Choroid plexus epithelial cell (primary cell): Measurements from ENCODE around the gene LRRTM3.

Experiments
- DNase-seq: peaks from one replicate; pipeline ENCODE4 v3.0.0-alpha.2; 2010; ENCODE audit warnings: low read depth
- H3K4me3 ChIP-seq: 2 replicates; pipeline ENCODE4 v1.5.1; 2011; ENCODE audit warnings: low read depth, mild to moderate bottlenecking, control low read depth, low read length, moderate library complexity
- TF ChIP-seq, protein P1 (sequence below): conservative IDR thresholded peaks from 2 replicates; pipeline ENCODE4 v1.5.1; 2011; ENCODE audit warnings: low read depth, mild to moderate bottlenecking, control low read depth, inconsistent platforms, low read length, moderate library complexity

LRRTM3 gene

GRCh38 chr10:67077376-67077775, 151.5 kb downstream of the LRRTM3 start:
- peak; percentile 4 for DNase-seq
- TF ChIP-seq, protein P1, sequence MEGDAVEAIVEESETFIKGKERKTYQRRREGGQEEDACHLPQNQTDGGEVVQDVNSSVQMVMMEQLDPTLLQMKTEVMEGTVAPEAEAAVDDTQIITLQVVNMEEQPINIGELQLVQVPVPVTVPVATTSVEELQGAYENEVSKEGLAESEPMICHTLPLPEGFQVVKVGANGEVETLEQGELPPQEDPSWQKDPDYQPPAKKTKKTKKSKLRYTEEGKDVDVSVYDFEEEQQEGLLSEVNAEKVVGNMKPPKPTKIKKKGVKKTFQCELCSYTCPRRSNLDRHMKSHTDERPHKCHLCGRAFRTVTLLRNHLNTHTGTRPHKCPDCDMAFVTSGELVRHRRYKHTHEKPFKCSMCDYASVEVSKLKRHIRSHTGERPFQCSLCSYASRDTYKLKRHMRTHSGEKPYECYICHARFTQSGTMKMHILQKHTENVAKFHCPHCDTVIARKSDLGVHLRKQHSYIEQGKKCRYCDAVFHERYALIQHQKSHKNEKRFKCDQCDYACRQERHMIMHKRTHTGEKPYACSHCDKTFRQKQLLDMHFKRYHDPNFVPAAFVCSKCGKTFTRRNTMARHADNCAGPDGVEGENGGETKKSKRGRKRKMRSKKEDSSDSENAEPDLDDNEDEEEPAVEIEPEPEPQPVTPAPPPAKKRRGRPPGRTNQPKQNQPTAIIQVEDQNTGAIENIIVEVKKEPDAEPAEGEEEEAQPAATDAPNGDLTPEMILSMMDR, result no peak
- no peak overlapping the region for H3K4me3 ChIP-seq

GRCh38 chr10:67079126-67079525, 153.3 kb downstream of the LRRTM3 start:
- TF ChIP-seq, protein P1, result no peak
- peak; percentile 5 for DNase-seq
- no peak overlapping the region for H3K4me3 ChIP-seq

- TF ChIP-seq, protein P1, result no peak
- no peak overlapping the region for H3K4me3 ChIP-seq
- DNase-seq, result no peak
Measured at GRCh38 chr10:67086327-67087134, 160.7 kb downstream of the LRRTM3 start.

DNA sequence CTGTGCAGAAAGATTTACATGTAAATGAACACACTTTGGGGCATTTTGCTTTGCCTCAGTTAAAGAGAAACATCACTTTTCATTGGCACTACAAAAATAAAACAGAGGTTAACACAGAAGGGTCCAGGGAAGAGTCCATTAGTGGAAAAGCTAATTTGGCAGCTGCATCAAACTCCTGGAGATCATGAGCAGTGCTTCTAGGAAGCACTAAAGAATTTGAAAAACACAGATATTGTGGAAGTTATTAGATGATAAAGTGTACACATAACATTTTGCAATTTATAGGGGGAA, 161.2 kb downstream of the LRRTM3 start:
- DNase-seq, result no peak
- no peak overlapping the region for H3K4me3 ChIP-seq
- TF ChIP-seq, protein P1, result no peak

DNA sequence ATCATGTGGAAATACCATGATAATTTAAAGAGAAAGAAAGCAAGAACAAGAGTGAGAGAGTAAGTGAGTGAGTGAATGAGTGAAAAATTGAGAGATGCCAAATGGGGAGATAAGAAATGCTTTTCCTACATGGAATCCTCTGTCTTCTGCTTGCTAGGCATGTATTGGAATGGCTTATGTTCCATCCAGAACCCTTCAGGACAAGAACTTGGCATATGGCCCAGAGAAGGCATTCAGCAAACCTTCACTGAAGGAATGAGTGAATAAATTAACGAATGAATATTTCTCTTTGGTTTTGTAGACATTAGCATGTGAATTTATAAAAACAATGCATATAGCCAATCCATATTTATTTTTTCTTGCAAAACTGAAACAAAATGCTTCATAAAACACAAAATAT, 162.2 kb downstream of the LRRTM3 start:
- H3K4me3 ChIP-seq, result no peak overlapping the region
- TF ChIP-seq, protein P1, result no peak
- no peak for DNase-seq

GRCh38 chr10:67095531-67095930, 169.7 kb downstream of the LRRTM3 start:
- H3K4me3 ChIP-seq, result no peak overlapping the region
- no peak for DNase-seq
- TF ChIP-seq, protein P1, result no peak

DNA sequence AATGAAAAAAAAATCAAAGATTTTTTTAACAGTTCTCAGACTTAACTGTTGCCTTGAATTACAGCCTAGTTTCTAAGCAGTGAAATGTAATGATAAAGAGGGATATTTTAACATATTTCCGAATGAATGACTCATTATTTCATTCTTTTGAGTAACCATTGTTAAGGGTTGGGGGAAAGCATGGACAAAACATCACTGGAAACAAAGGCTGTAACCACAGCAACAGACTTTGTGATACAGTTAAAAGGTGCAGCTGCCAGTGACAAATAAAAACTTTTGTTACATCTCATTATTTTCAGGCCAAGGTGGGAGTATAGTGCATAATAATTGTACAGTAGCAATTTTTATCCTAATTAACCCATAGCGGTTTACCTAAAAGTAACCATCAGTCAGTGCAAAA, 172.6 kb downstream of the LRRTM3 start:
- TF ChIP-seq, protein P1, result no peak
- H3K4me3 ChIP-seq, result no peak overlapping the region
- DNase-seq, result no peak
